HTR-8/SVneo (cell line): ENCODE data around the gene EIF4G3.
A peak's percentile ranks its signal among the peaks of the same experiment; 100 is the strongest.
"Not testable (repeated sequence)": the region's sequence is repeated elsewhere in the genome, so short reads cannot be mapped to it uniquely, and the experiment has no call there.

ENCODE experiments used
- DNase-seq: peaks from one replicate; pipeline ENCODE4 v3.0.0; 2011; ENCODE audit warnings: low spot score, mixed read lengths; ENCODE audit not compliant: insufficient read length
- FAIRE-seq: peaks from 2 replicates; lab custom pipeline; 2011; peaks lifted over from hg19 to GRCh38; lab: Jason Lieb, UNC

Gene EIF4G3

GRCh38 chr1:21045351-21045750 lies 131.3 kb downstream of the EIF4G3 start:
- no peak for FAIRE-seq
- no peak for DNase-seq

- no peak for FAIRE-seq
- DNase-seq: no peak
Measured at GRCh38 chr1:21042929-21043605, 133.6 kb downstream of the EIF4G3 start.

DNA sequence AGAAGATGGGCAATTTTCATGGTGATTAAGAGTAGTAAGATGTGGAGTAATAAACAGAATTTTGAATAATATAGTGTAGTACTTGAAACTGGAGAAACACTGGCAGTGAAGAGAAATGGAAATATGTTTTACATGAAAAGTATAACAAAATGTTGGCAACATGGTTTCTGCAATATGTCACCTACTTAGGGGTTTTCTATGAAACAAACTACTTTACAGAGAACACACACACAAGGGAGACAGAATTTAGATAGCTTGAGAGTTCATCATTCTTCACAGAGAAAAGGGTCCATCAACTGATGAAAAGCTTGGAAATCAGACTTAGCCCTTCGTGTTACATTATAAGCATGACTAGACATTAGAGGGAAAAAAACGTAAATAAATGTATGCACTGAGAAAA lies 135.2 kb downstream of the EIF4G3 start:
- DNase-seq (no peak), FAIRE-seq (no peak)

DNA sequence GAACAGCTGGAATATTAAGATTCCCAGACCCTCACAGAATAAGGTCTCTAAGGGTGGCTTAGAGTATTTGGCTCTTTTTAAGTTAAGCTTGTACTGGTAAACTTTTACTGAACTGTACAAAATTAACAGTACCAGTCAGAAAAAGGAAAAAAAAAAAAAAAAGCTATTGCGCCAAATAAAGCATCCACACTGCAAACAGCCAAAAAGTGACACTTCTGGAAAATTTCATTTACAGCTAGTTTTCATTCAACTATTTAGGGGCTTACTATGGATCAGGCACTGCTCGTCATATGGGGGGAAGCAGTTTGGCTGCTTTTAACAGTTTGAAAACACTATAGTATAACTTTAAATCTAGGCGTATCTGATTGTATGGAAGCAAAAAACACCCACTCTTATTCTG lies 139.6 kb downstream of the EIF4G3 start:
- FAIRE-seq: no peak

DNA sequence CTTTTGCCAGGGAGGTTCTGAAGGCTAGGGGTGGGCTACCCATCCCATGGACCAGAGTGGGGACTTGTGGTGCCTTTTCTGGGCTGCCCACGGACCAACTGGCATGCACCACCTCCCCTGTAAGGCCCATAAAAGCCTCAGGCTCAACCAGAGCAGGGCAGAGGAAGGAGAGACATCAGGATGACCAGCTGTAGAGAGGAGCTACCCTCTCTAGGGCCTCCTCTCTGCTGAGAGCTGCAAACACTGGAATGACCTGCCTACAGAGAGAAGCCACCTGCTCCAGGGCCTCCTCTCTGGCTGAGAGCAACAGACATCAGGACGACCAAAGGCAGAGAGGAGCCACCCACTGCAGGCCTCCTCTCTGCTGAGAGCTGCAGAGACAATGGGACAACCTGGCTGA lies 140.9 kb downstream of the EIF4G3 start:
- FAIRE-seq: no peak
- no peak for DNase-seq

More for the DNA sequence above, 139.6 kb downstream of the EIF4G3 start:
- no peak for DNase-seq

DNA sequence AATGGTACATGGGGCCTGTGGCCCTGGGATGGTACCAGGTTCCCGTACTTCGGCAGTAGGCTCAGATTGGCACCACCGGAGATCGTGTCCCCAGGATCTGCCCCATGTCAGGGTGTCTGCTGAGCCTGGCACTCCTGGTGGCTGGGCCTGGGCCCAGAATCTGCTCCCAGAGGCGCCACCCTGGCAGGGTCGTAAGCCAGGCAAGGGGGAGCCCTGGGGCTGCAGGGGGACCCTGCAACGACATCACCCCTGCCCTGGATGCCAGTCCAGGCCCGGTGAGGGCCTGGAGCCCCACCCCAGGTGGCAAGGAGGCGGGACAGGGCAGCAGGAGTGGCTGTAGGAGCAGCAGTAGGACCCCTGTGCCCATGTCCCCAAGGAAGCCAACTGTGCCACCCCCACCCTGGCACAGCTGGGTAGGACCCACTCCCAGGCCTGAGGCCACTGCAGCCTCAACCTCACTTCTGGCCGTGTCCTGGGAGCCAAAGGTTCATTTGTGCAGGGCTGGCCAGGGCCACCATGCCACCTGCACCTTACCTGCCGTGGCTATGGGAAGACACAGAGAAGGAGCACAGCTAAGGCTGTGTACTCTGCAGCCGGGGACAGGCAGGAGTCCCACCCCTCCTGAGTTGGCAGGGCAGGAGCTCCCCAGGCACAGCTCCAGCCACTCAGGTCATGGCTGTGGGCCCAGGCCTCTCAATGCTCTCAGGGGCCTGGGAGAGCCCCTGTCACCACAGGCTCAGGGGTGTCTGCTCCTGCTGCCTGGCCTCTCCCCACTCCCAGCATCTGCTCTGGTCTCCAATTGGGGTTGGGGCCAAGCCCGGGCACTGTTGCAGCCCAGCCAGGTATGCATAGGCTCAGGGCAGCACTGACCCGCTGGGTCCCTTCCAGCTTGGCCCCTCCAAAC lies 141.7 kb downstream of the EIF4G3 start:
- DNase-seq: no peak
- no peak for FAIRE-seq

GRCh38 chr1:21032741-21033140 lies 144.0 kb downstream of the EIF4G3 start:
- FAIRE-seq (no peak), DNase-seq (no peak)

- no peak for FAIRE-seq
- DNase-seq: no peak
Measured at GRCh38 chr1:21030181-21030580, 146.5 kb downstream of the EIF4G3 start.

- FAIRE-seq (no peak), DNase-seq (no peak)
Measured at GRCh38 chr1:21028520-21029145, 148.1 kb downstream of the EIF4G3 start.

DNA sequence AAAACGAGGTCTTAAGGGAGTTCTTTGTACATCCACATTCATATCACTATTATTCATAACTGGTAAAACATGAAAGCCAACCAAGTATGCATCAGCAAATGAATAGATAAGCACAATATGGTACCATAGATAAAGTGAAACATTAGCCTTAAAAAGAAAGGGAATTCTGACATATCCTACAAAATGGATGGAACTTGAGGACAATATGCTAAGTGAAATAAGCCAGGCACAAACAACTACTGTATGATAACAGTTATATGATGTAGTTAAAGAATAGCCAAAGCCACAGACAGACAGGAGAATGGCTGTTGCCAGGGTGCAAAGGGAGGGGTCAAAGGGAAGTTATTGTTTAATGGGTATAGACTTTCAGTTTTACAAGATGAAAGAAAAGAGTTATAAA lies 148.9 kb downstream of the EIF4G3 start:
- no peak for DNase-seq
- no peak for FAIRE-seq

DNA sequence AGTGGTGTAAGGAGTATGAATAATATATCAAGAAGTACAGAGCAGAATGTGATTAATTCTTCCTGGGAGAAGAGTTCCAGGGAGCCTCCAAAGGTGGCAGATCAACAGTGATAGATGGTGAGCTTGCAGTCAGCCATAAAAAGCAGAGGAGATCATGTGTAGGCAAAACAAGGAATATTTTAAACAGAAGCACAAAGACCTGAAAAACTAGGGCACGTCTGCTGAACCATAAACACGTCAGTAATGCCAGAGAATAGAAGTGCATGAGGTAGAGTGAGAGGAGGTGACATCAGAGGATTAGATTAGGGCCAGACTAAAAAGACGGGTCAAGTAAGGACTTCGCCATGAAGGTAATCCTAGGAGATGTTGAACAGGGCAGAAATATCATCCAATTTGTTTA lies 151.8 kb downstream of the EIF4G3 start:
- no peak for FAIRE-seq
- no peak for DNase-seq

- FAIRE-seq, DNase-seq: not testable (repeated sequence)
Measured at GRCh38 chr1:21024136-21024896, 152.4 kb downstream of the EIF4G3 start.

DNA sequence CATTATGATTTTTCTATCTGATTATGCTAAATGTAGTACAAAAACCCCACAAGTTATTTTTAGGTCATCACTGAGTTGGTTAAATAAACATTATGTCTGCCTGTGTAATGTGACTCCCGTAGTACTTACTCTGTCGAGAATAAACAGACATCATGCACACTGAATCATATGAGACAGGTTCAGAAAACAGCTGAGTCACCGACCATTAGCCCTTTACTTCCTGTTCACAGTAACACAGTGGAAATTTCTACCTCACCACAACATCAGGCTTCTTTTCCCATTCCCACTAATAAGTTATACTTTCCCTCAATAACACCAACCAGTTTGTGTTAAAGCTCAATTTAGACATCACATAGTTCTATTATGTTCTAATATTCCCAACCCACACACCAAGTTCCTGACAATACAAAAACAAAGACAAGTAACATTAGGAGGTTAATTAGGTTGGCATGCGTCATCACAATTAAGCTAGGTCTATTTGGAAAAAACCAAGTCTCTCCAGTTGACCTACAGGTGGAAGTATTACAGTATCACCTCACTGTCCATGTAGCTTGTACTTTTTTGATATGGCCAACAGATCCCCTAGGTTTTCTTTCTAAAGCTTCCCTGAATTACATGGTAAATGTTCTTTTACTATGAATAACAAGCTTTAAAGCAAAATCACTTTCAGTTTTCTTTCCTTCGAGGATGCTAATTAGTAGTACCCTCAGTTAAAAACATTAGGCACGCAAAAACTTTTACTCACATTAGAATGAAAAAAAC lies 154.2 kb downstream of the EIF4G3 start:
- peak; percentile 77 for FAIRE-seq

GRCh38 chr1:21021311-21021710 lies 155.4 kb downstream of the EIF4G3 start:
- DNase-seq (no peak), FAIRE-seq (no peak)

More for the DNA sequence above, 154.2 kb downstream of the EIF4G3 start:
- DNase-seq: peak; percentile 84

- DNase-seq (no peak), FAIRE-seq (no peak)
Measured at GRCh38 chr1:21020151-21020550, 156.5 kb downstream of the EIF4G3 start.

DNA sequence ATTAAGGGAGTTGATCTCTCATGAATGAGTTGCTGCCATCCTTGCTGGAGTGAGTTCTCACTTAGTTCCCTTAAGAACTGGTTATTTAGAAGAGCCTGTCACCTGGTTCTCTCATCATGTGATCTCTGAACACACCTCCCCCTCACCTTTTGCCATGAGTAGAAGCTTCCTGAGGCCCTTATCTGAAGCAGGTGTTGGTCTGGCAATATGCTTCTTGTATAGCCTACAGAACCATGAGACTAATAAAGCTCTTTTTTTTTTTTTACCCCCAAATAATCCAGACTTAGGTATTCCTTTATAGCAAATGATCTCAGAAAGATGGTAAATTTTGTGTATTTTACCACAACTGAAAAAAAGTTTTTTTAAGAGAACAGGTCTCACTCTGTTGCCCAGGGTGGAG lies 158.0 kb downstream of the EIF4G3 start:
- no peak for FAIRE-seq
- DNase-seq: no peak

- DNase-seq (no peak), FAIRE-seq (no peak)
Measured at GRCh38 chr1:21013510-21013909, 163.2 kb downstream of the EIF4G3 start.

DNA sequence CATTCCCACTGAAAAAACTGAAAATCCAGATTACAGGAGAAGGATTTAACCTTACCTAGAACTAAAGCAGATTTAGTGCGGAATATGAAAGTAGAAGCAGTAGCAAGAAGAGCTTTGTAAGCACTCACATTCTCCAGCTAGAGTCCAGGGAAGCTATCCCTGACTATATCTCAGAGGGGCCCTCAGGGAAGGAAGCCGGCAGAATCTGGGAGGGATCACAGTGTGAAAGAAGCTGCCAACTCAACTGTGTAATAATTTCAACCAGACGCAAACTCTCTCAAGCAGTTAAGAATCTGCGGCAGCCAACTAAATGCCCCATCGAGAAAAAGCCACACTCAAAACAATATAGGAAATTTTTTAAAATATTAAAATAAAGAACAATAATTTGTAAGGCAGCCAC lies 163.8 kb downstream of the EIF4G3 start:
- FAIRE-seq: no peak
- DNase-seq: no peak

DNA sequence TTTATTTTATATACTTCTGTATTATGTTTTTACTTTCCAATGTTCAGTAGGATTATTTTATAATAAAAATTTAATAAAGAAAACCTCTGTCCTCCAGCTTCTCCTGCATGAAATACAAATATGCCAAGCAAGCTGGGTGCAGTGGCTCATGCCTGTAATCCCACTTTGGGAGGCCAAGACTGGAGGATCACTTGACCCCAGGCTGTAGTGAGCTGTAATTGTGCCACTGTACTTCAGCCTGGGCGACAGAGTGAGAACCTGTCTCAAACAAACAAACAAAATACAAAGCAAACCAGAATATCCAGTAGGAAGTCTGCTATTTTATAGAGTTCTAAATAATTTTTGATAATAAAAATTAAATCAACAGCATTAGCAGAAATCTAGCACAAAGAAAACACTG lies 168.8 kb downstream of the EIF4G3 start:
- FAIRE-seq (no peak), DNase-seq (no peak)
